ENCODE measurements around the gene NT5C1A. TPM values are rescaled to one million over a fixed set of nuclear protein-coding genes. Genes with fewer than 3 reads are reported as not detected.

NT5C1A gene
- total RNA-seq, 6 experiments from 2014 or later, result not detected

DNA sequence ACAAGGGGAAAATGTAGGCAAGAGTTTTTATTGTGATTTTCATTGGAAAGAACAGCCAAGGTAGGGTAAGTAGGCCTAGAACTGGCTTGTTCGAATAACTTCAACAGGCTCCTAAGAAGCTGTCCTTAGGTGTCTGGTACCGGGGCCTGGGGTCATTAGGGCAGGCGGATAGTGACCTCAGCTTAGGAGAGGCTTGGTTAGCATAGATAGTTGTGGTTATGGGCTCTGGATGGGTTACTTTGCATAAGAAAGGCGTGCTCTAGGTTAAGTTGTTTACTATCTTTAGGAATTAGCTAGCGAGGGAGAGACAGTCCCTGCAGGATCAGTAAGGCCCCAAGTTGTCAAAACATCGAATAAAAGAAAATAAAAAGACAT is 40.0 kb upstream of the NT5C1A start:
- TF ChIP-seq, protein P1, sequence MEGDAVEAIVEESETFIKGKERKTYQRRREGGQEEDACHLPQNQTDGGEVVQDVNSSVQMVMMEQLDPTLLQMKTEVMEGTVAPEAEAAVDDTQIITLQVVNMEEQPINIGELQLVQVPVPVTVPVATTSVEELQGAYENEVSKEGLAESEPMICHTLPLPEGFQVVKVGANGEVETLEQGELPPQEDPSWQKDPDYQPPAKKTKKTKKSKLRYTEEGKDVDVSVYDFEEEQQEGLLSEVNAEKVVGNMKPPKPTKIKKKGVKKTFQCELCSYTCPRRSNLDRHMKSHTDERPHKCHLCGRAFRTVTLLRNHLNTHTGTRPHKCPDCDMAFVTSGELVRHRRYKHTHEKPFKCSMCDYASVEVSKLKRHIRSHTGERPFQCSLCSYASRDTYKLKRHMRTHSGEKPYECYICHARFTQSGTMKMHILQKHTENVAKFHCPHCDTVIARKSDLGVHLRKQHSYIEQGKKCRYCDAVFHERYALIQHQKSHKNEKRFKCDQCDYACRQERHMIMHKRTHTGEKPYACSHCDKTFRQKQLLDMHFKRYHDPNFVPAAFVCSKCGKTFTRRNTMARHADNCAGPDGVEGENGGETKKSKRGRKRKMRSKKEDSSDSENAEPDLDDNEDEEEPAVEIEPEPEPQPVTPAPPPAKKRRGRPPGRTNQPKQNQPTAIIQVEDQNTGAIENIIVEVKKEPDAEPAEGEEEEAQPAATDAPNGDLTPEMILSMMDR (IDR thresholded peaks at IDR 0.05), result no peak
- Mint-ChIP-seq H3K27ac (no peak overlapping the region), H3K36me3 (ENCODE audit: low read depth) (no peaks in the 10 kb centered on the region), H3K27me3 (ENCODE audit: insufficient read depth) (peaks cover 52% of the 10 kb centered on the region), H3K9me3 (no peaks in the 10 kb centered on the region), H3K4me3 (no peak overlapping the region), H3K4me1 (ENCODE audit: low read depth) (no peaks in the 10 kb centered on the region)
- DNase-seq, result no peak

DNA sequence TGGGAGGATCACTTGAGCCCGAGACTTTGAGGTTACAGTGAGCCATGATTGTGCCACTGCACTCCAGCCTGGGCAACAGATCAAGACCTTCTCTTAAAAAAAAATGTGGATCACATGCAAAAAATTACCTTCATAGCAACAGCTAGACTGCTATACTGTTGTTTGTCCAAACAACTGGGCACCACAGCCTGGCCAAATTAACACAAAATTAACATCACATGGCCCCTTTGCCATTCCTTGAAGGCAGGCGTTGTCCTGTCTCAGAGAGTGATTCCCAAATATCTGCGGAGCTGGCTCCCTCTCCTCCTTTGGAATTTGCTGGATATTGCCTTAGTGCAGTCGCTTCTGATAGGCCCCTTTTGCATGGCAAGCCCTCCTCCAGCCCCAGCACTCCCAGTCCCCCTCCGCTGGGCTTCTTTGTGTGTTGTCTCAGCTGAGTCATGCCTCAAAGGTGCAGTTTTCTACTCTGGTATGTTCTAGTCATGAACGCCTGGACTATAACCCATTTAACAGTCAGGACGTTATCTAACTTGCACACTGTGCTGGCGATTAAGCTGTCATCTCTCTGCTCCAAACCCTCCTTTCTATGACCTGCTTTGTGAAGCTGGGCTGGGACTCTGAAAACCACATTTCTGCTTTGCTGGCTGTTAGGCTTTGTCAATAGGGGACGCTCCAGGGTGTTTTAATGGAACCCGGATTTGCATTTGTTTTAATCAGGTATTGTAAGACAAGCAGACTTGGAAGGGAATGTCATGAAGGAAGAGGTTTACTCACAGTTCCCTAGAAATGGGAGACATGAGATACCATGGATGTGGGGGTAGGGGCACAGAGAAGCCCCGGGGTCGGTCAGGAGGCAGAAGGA is 39.4 kb upstream of the NT5C1A start:
- Mint-ChIP-seq H3K9me3 (no peaks in the 10 kb centered on the region), H3K4me1 (ENCODE audit: low read depth) (no peaks in the 10 kb centered on the region), H3K36me3 (ENCODE audit: low read depth) (no peaks in the 10 kb centered on the region), H3K4me3 (no peak overlapping the region), H3K27ac (no peak overlapping the region), H3K27me3 (ENCODE audit: insufficient read depth) (peaks cover 48% of the 10 kb centered on the region)
- no peak for DNase-seq
- TF ChIP-seq, protein P1 (IDR thresholded peaks at IDR 0.05), result no peak

DNA sequence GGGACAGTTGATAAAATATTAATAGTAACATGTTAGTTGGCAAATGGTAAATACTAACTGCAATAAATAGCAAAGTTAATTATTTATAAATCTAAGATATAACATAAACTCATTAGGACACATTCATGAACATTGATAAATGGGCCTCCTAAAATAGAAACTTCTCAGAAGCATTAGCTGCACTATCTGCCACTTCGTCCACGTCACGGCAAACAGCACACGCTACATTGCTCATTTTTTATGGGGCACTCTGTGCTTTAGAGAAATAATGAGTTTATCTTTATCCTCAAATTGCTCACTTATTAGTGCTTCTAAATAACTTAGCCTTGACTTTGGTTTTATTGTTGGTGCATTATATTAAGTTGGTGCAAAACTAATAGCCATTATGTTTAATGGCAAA is 35.6 kb upstream of the NT5C1A start:
- TF ChIP-seq, protein P1 (IDR thresholded peaks at IDR 0.05), result no peak
- no peaks in the 10 kb centered on the region for H3K4me1 Mint-ChIP-seq (ENCODE audit: low read depth)
- H3K27ac Mint-ChIP-seq, result no peak overlapping the region
- no peak for DNase-seq
- H3K36me3 Mint-ChIP-seq (ENCODE audit: low read depth), result no peaks in the 10 kb centered on the region
- H3K27me3 Mint-ChIP-seq (ENCODE audit: insufficient read depth), result peaks cover 36% of the 10 kb centered on the region
- no peaks in the 10 kb centered on the region for H3K9me3 Mint-ChIP-seq
- H3K4me3 Mint-ChIP-seq, result no peak overlapping the region

DNA sequence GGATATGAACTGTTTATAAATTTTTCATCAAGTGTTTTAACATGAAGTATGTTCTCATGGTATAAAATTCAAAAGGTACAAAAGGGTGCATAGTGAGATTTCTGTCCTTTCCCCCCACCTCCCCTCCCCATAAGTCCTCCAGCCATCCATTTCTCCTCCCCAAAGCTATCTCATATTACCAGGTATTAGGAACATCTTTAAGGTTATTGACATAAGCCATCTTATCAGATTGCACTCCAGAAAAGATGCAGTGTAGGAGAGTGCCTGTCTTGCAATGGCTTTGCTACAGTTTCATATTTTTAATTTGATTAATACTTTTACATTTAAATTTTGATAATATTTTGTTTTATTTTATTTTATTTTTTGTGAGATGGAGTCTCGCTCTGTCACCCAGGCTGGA is 32.9 kb upstream of the NT5C1A start:
- Mint-ChIP-seq H3K36me3 (ENCODE audit: low read depth) (no peaks in the 10 kb centered on the region), H3K27ac (no peak overlapping the region), H3K4me1 (ENCODE audit: low read depth) (peaks cover 11% of the 10 kb centered on the region), H3K9me3 (no peaks in the 10 kb centered on the region), H3K4me3 (no peak overlapping the region), H3K27me3 (ENCODE audit: insufficient read depth) (peaks cover 47% of the 10 kb centered on the region)
- TF ChIP-seq, protein P1 (IDR thresholded peaks at IDR 0.05), result no peak
- no peak for DNase-seq

DNA sequence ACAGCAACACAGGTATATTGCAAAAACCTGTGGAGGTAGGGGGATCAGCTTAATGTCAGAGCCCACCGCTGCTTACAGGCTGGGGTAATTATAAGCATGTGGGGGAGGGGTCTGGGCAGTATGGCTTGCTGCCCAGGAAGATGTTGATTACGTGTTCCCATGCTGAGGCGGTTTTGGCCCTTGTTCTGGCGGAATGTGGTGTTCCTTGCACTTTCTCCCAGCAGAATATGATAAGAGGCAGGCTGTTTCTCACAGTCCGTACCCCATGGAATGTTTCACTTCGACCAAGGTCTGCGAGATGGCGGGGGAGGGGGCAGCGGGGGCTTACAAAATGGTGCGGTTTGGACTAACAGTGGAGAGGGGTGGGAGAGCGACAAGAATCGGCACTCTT is 29.1 kb upstream of the NT5C1A start:
- Mint-ChIP-seq H3K27ac (no peak overlapping the region), H3K27me3 (ENCODE audit: insufficient read depth) (peaks cover 48% of the 10 kb centered on the region)

More for the DNA sequence above, 29.1 kb upstream of the NT5C1A start:
- TF ChIP-seq, protein P1 (IDR thresholded peaks at IDR 0.05), result no peak
- no peak overlapping the region for H3K4me3 Mint-ChIP-seq
- H3K36me3 Mint-ChIP-seq (ENCODE audit: low read depth), result no peaks in the 10 kb centered on the region
- DNase-seq, result no peak
- no peaks in the 10 kb centered on the region for H3K9me3 Mint-ChIP-seq
- peaks cover 11% of the 10 kb centered on the region for H3K4me1 Mint-ChIP-seq (ENCODE audit: low read depth)
